22Rv1 (cell line): ENCODE measurements around the gene KRT75.

Experiments
- CTCF ChIP-seq: fragments of 450-650 bp; IDR thresholded peaks from 2 replicates; pipeline ENCODE4 v1.5.1; 2017; ENCODE audit warnings: mild to moderate bottlenecking
- ZFX ChIP-seq: fragments of 450-650 bp; IDR thresholded peaks from 2 replicates; pipeline ENCODE4 v1.6.1; 2017; ENCODE audit warnings: antibody characterized with exemption, borderline replicate concordance

DNA sequence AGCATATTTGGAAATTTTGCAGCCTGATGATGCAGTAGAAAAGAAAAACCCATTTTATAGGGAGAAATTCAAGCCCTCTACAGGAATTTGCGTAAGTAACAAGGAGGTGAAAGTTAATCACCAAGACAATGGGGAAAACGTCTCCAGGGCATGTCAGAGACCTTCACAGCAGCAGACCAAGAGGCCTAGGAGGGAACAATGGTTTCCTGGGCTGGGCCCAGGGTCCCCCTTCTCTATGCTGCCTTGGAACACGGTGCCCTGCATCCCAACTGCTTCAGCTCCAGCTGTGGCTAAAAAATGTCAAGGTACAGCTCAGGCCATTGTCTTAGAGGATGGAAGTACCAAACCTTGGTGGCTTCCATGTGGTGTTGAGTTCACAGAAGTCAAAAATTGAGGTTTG is 45.9 kb upstream of the KRT75 start:
- TF ChIP-seq ZFX, result no peak
- TF ChIP-seq CTCF, result no peak
